Effector CD8-positive, alpha-beta T cell (primary cell): Measurements from ENCODE around the gene PRKAR1B.

Experiments
- DNase-seq: peaks from one replicate; lab custom pipeline; 2025; lab: John Stamatoyannopoulos, UW

Gene PRKAR1B

GRCh38 chr7:739983-740942 is 13.2 kb upstream of the PRKAR1B start:
- DNase-seq, result no peak

GRCh38 chr7:739455-739982 is 12.4 kb upstream of the PRKAR1B start:
- no peak for DNase-seq

- no peak for DNase-seq
These were observed 11.8 kb upstream of the PRKAR1B start for GRCh38 chr7:738723-739454.

- no peak for DNase-seq
These were observed 11.2 kb upstream of the PRKAR1B start for GRCh38 chr7:738241-738640.

DNA sequence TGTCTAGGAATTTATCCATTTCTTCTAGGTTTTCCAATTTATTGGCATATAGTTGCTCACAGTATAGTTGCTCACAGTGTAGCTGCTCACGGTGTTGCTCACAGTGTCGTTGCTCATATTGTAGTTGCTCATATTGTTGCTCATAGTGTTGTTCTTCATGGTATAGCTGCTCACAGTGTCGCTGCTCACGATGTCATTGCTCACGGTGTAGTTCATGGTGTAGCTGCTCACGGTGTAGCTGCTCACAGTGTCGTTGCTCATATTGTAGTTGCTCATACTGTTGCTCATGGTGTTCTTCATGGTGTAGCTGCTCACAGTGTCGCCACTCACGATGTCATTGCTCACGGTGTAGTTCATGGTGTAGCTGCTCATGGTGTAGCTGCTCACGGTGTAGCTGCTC is 7.7 kb upstream of the PRKAR1B start:
- DNase-seq, result no peak

GRCh38 chr7:734214-734613 is 7.1 kb upstream of the PRKAR1B start:
- DNase-seq, result no peak

DNA sequence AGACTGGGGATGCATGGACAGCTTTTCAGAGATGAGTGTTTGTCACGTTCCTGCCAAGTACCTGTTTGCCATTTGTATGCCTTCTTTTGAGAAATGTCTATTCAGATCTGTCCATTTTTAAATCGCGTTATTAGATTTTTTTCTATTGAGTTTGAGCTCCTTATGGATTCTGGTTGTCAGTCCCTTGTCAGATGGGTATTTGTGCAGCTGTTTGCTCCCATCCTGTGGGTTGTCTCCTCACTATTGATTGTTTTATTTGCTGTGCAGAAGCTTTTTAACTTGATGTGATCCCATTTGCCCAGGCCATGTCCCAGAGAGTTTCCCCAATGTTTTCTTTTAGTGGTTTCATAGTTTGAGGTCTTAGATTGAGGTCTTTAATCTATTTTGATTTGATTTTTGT is 5.5 kb upstream of the PRKAR1B start:
- DNase-seq, result no peak

GRCh38 chr7:732094-732541 is 5.0 kb upstream of the PRKAR1B start:
- no peak for DNase-seq

GRCh38 chr7:731440-732085 is 4.5 kb upstream of the PRKAR1B start:
- DNase-seq, result no peak

GRCh38 chr7:730501-731439 is 3.7 kb upstream of the PRKAR1B start:
- DNase-seq, result no peak

- DNase-seq, result no peak
These were observed 2.3 kb upstream of the PRKAR1B start for GRCh38 chr7:729140-730000.

DNA sequence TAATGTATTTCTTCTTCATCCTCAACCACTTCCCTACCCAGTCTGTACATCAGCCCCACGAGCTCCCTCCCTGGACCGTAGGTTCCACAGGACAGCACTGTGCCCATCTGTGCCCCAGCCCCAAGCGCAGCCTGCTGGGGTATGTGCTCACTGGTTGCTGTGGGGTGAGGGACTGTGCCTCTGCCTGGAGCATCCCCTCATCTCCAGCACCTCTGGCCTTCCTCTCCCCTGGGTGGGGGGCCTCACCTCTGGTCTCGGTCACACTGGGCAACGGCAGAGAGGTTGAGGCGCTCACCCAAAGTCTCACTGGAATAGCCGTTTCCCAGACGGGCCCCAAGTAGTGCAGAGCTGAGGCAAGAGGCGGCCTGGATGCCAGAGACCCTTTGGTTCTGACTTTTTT is 1.5 kb upstream of the PRKAR1B start:
- no peak for DNase-seq

DNA sequence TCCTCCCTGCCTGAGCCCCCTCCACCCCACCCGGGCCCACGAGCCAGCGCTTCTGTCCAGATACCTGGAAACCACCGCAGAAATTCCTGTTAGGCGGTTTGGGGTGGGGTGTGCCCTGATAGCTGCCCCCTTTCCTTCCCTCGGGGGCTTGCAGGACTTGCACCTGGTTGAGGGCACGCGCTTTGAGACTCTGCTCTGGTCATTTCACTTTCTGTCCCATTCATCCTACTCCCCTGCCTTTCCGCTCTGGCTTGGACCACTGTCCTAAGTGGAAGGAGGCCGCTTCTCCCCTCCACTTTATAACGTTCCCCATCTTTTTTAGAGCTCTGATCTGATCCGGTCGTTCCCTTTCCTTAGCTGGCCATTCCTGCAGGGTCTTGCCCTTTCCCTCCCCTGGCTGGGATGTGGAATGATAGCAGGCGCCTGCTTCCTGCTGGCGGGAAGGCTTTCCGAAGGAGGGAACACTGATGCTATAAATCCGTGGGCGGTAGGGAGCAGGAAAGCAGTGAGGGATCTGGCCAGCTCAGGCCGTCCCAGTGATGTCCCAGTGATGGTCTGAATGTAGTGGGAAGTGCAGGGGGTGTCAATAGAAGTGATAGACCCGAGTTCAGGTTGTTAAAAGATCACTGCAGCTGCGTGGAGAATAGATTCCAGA is 852 bp upstream of the PRKAR1B start:
- DNase-seq, result no peak

DNA sequence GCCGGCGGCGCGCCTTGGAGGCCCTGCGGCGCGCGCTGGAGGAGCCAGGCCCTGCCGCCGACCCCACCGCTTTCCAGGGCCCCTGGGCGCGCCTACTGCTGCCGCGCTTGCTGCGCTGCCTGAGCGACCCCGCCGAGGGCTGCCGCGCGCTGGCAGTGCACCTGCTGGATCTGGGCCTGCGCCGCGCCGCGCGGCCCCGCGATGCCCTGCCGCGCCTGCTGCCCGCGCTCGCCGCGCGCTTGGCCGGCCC is 302 bp downstream of the PRKAR1B start:
- DNase-seq, result no peak

- peak; percentile 67 for DNase-seq
These were observed 812 bp downstream of the PRKAR1B start, which contains the start of gene DNAAF5 for GRCh38 chr7:726084-726853. Gene DNAAF5, plus strand, starts transcription at chr7:726699. Its CDS starts 22 bp downstream, at chr7:726721.

DNA sequence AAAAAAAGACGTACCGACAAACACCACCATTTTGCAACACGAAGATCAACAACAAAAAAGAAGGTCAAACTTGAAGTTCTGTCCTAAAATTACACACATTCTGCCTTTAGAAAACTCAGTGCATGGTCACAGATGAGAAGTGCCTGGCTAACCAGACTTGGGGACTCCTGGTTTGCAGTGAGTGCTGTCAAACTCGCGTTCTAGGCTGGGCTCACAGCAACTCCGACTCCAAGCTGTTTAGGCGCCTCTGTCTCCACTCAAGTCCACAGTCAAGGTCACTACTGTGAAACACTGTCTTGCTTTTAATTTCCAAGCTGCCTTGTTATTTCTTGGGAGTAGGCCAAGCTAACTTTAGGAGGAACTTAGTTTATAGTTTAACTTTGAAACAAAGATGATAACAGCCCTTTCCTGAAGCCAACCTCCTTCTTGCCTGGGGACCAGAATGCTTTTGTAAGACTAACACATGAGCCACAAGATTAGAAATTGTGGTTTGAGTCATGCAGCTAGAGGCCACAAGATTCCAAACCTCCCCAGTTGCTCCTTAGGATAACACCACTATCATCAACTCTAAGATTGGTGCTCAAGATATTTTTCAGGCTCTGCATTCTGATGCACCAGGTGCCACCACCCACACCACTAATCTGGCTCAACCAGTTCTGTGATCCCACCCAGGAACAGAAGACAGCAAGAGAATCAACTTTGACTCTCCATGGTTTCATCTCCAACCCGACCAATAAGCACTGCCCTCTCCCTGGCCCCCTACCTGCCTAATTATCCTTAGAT is 1.7 kb downstream of the PRKAR1B start:
- DNase-seq, result no peak

GRCh38 chr7:724298-724697 is 2.8 kb downstream of the PRKAR1B start:
- no peak for DNase-seq

GRCh38 chr7:723541-723940 is 3.5 kb downstream of the PRKAR1B start:
- no peak for DNase-seq
